Measurements from ENCODE around the gene B3GNT7.

B3GNT7 gene

GRCh38 chr2:231360881-231361371 is 34.6 kb upstream of the B3GNT7 start:
- TF ChIP-seq MAX (IDR thresholded peaks at IDR 0.05) (no peak), EP300 (IDR thresholded peaks at IDR 0.05; ENCODE audit: borderline replicate concordance) (no peak), FOXM1 (IDR thresholded peaks at IDR 0.05; ENCODE audit: borderline replicate concordance, low read depth) (no peak), TEAD4 (IDR thresholded peaks at IDR 0.05) (no peak), CREB1 (IDR thresholded peaks at IDR 0.05; ENCODE audit: low read depth) (no peak), CEBPB (IDR thresholded peaks at IDR 0.05) (no peak), TCF12 (IDR thresholded peaks at IDR 0.05; ENCODE audit: low read depth) (no peak), TAF1 (IDR thresholded peaks at IDR 0.05; ENCODE audit: low read depth) (no peak), REST (IDR thresholded peaks at IDR 0.05; ENCODE audit: low read depth) (no peak), ZBTB7A (IDR thresholded peaks at IDR 0.05; ENCODE audit: low read depth) (no peak), EGR1 (IDR thresholded peaks at IDR 0.05) (no peak), YY1 (IDR thresholded peaks at IDR 0.05; ENCODE audit: low read depth) (no peak), RAD21 (IDR thresholded peaks at IDR 0.05; ENCODE audit: low read depth) (no peak), NFIC (IDR thresholded peaks at IDR 0.05) (no peak)
- TF ChIP-seq, protein P1, sequence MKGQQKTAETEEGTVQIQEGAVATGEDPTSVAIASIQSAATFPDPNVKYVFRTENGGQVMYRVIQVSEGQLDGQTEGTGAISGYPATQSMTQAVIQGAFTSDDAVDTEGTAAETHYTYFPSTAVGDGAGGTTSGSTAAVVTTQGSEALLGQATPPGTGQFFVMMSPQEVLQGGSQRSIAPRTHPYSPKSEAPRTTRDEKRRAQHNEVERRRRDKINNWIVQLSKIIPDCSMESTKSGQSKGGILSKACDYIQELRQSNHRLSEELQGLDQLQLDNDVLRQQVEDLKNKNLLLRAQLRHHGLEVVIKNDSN (IDR thresholded peaks at IDR 0.05), result no peak

DNA sequence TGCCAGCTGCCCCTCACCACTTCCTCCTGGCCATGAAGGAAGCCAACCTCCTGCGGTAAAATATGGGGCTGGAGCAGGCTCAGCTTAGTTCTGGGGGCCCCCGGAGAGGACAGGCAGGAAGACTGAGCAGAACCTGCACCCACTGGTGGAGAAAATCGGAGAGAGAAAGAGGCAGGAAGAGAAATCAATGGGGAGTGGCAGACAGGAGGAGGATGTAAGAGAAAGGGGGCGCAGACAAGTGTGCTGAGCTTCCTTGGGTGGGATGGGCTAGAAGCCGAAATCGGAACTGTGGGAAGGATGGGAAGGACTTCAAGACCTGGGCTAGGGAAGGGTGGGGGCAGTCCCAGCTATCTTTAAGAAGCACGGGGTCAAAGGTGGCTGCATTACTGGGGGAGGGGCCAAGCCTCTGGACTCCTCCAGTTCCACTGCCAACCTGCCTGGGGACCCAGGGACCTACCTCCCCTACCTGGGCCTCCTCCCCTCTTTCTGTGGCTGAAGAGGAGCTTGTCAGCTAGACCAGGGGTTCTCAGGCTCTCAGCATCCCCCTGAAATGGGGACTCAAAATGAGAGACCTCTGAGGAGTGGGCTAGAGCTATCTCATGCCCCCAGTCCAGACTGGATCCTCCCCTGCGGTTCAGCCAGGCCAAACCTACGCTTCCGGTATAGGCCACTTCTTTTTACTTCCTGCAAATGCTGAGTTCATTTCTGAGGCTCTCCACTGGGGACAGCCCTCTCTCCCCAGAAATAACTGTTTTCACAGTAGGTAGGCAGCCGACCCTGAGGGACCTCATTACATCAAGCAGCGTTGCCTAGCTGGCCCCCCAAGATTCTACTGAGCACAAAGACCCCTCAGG is 33.6 kb upstream of the B3GNT7 start:
- no peak for TF ChIP-seq EGR1 (IDR thresholded peaks at IDR 0.05)
- TF ChIP-seq REST (IDR thresholded peaks at IDR 0.05; ENCODE audit: low read depth), result no peak
- no peak for TF ChIP-seq TCF12 (IDR thresholded peaks at IDR 0.05; ENCODE audit: low read depth)
- no peak for TF ChIP-seq MAX (IDR thresholded peaks at IDR 0.05)
- no peak for TF ChIP-seq NFIC (IDR thresholded peaks at IDR 0.05)
- no peak for TF ChIP-seq EP300 (IDR thresholded peaks at IDR 0.05; ENCODE audit: borderline replicate concordance)
- TF ChIP-seq TAF1 (IDR thresholded peaks at IDR 0.05; ENCODE audit: low read depth), result no peak

GRCh38 chr2:231362555-231363184 is 32.8 kb upstream of the B3GNT7 start:
- no peak for TF ChIP-seq REST (IDR thresholded peaks at IDR 0.05; ENCODE audit: low read depth)
- no peak for TF ChIP-seq NFIC (IDR thresholded peaks at IDR 0.05)

GRCh38 chr2:231364061-231364460 is 31.4 kb upstream of the B3GNT7 start:
- TF ChIP-seq CEBPB (IDR thresholded peaks at IDR 0.05) (no peak), REST (IDR thresholded peaks at IDR 0.05; ENCODE audit: low read depth) (no peak)
